GM10847 (cell line): ENCODE data around the gene PGAP6.

ENCODE experiments used
- POLR2A ChIP-seq: IDR thresholded peaks from 2 replicates; pipeline ENCODE4 v1.6.1; 2011; ENCODE audit not compliant: insufficient read length; ENCODE audit errors: extremely low read depth

The PGAP6 gene

GRCh38 chr16:373848-374615, 7.7 kb downstream of the PGAP6 start:
- no peak for TF ChIP-seq POLR2A

GRCh38 chr16:373020-373598, 8.7 kb downstream of the PGAP6 start:
- no peak for TF ChIP-seq POLR2A

- no peak for TF ChIP-seq POLR2A
Observed at GRCh38 chr16:372302-372983, 9.3 kb downstream of the PGAP6 start.

DNA sequence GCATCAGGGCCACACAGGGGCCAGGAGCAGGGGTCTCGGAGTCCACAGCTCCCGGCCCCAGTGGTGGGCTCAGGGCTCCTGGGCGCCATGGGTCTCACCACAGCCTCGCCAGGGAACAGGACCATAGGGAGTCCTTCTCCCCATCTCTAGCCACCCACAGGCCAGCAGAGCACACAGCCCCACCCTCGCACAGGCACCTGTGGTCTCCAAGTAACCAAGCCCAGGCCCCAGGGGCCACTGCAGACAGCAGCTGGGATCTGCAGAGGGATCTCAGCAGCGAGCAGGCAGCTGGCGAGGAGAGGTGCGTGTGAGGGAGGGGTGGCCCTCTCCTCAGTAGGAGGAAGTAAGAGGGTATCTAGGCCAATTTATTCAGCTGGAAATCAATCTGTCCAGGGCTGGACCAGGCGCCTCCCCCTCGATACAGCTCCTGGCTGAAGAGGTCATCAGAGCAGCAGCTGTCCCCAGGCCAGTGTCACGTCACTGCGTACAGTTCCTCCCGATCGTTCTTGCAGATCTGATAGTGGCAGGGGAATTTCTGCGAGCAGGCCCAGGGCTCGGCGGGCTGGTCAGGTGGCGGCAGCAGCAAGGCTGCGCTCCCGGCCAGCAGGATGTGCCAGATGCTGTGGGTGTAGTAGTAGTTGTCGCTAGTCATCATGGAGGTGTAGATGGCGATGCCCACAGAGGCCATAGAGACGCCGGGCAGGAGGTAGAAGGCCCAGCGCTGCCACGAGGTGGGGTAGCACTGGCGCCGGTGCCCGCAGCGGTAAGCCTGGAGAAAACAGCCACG, 10.1 kb downstream of the PGAP6 start:
- TF ChIP-seq POLR2A: no peak

GRCh38 chr16:370979-371514, 10.7 kb downstream of the PGAP6 start:
- no peak for TF ChIP-seq POLR2A

GRCh38 chr16:370443-370842, 11.3 kb downstream of the PGAP6 start, which contains the start of gene MRPL28:
Gene MRPL28, minus strand, starts transcription at chr16:370538. Its CDS starts 320 bp downstream, at chr16:370218.
- TF ChIP-seq POLR2A: peak; percentile 38

DNA sequence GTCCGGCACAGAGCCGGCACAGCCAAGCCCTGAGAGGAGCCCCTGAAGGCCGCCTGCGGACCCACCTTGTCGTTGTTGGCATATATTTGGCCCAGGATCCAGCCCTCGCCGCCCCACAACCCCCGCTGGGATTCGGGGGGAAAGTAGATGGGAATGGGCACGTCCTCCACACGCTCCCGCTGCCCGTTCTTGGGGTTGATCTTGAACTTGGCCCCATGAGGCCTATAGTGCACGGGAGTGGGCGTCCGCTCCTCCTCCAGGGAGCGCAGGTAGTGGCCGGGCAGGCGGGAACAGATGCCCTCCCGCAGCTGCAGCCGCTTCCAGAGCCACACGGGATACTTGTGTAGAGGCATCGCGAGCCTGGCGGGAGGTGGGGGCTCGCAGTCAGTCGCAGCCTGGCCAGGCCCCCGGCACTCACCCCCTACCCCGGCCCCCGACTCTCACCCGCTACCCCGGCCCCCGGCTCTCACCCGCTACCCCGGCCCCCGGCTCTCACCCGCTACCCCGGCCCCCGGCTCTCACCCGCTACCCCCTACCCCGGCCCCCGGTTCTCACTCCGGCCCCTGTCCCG, 11.8 kb downstream of the PGAP6 start:
- no peak for TF ChIP-seq POLR2A

- TF ChIP-seq POLR2A: no peak
Observed at GRCh38 chr16:369275-369865, 12.4 kb downstream of the PGAP6 start.

DNA sequence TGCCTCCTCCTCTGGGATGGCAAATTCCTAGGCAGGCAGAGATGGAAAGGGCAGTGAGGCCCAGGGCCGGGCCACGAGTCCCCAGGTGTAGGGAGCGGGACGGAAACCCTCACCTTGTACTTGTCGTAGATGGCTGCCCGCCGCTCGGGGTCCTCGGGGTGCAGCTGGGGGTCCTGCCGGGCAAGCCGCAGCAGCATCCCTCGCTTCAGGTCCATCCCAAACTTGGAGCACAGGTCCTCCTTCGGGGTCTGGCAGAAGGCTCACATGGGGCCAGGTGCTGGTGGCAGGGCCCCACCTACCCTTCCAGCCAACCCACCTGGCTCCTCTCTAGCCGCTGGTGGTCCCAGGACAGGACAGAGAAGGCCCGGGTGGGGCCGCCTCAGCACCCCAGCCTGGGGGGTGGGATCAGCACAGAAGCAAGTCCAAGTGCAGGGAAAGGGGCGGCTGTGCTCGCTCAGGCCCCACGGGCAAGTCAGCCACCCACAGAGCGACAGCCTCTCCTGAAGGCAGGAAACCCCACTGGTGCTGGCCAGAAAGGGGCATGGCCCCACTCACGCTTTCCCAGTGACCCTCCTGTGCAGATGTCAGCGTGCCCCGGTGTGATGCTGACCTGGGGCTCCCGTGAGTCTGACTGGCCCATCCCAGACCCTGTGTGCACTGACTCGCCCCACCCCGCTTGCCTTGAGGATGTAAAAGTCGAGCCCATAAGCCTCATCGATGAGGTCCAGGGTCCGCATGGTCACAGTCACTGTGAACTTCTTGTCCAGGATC, 13.2 kb downstream of the PGAP6 start:
- TF ChIP-seq POLR2A: no peak

GRCh38 chr16:367333-367903, 14.4 kb downstream of the PGAP6 start:
- TF ChIP-seq POLR2A: no peak

DNA sequence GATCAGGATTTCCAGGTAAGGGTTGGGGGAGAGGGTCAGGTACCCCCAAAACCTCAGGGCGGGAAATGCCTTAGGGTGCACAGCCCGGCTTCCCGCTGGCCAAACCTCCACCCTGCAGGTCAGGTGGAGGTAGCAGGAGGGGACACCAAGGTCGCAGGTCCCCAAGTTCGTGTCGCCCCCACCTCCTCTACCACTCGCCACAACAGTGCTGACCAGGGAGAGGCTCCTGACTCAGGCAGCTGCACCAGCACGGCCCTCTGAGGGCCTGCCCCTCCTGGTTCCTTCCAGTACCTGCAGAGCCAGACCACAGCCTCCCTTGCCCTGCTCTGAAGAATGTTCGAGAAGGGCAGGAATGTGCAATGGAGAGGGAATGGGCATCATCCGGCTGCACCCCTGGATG, 15.3 kb downstream of the PGAP6 start:
- TF ChIP-seq POLR2A: no peak

GRCh38 chr16:364595-365491, 16.9 kb downstream of the PGAP6 start:
- TF ChIP-seq POLR2A: no peak

GRCh38 chr16:363766-364490, 17.9 kb downstream of the PGAP6 start:
- TF ChIP-seq POLR2A: no peak
